NAMALWA (cell line): ENCODE data around the gene SH3BP4.

ENCODE experiments used
- DNase-seq: peaks from one replicate; pipeline ENCODE4 v3.0.0-alpha.2; 2015; ENCODE audit warnings: low spot score

The SH3BP4 gene

GRCh38 chr2:234951664-234952269, at the start of gene SH3BP4:
SH3BP4 (plus strand) TSS chr2:234952017; CDS start chr2:235035003, 82,986 bp downstream.
- no peak for DNase-seq

GRCh38 chr2:234904785-234905184, 47.0 kb upstream of the SH3BP4 start:
- DNase-seq: no peak

GRCh38 chr2:234905547-234906265, 46.1 kb upstream of the SH3BP4 start:
- no peak for DNase-seq

- no peak for DNase-seq
Observed at GRCh38 chr2:234910186-234910679, 41.6 kb upstream of the SH3BP4 start.

- DNase-seq: no peak
Observed at GRCh38 chr2:234911271-234911670, 40.5 kb upstream of the SH3BP4 start.

GRCh38 chr2:234912437-234912836, 39.4 kb upstream of the SH3BP4 start:
- DNase-seq: no peak

- no peak for DNase-seq
Observed at GRCh38 chr2:234913208-234913626, 38.6 kb upstream of the SH3BP4 start.

- no peak for DNase-seq
Observed at GRCh38 chr2:234914371-234915154, 37.3 kb upstream of the SH3BP4 start.

GRCh38 chr2:234916674-234917073, 35.1 kb upstream of the SH3BP4 start:
- no peak for DNase-seq

GRCh38 chr2:234917211-234917975, 34.4 kb upstream of the SH3BP4 start:
- no peak for DNase-seq

- DNase-seq: no peak
Observed at GRCh38 chr2:234919711-234920110, 32.1 kb upstream of the SH3BP4 start.

GRCh38 chr2:234920836-234921235, 31.0 kb upstream of the SH3BP4 start:
- DNase-seq: no peak

GRCh38 chr2:234929002-234929401, 22.8 kb upstream of the SH3BP4 start:
- no peak for DNase-seq

- no peak for DNase-seq
Observed at GRCh38 chr2:234930397-234930796, 21.4 kb upstream of the SH3BP4 start.

- DNase-seq: no peak
Observed at GRCh38 chr2:234931371-234931770, 20.4 kb upstream of the SH3BP4 start.

GRCh38 chr2:234932591-234933168, 19.1 kb upstream of the SH3BP4 start:
- DNase-seq: no peak

GRCh38 chr2:234935311-234935710, 16.5 kb upstream of the SH3BP4 start:
- DNase-seq: no peak

GRCh38 chr2:234939576-234939975, 12.2 kb upstream of the SH3BP4 start:
- DNase-seq: no peak

GRCh38 chr2:234939996-234940395, 11.8 kb upstream of the SH3BP4 start:
- DNase-seq: no peak

- no peak for DNase-seq
Observed at GRCh38 chr2:234940527-234940926, 11.3 kb upstream of the SH3BP4 start.

- no peak for DNase-seq
Observed at GRCh38 chr2:234945339-234945873, 6.4 kb upstream of the SH3BP4 start.
